H9 (cell line): Measurements from ENCODE around the gene UBE2Q1. TPM values are rescaled to one million over a fixed set of nuclear protein-coding genes. Genes with fewer than 3 reads are reported as not detected.

Experiments
- DNase-seq: peaks from one replicate; pipeline ENCODE4 v3.0.0-alpha.2; 2017
- H2AFZ ChIP-seq: one replicate; pipeline ENCODE4 v1.6.1; 2013; ENCODE audit warnings: mild to moderate bottlenecking, low read length, control low read depth, moderate library complexity
- H2AK5ac ChIP-seq: 2 replicates; pipeline ENCODE4 v1.6.1; 2013; ENCODE audit warnings: low read length, control low read depth, mixed read lengths; ENCODE audit not compliant: insufficient read length
- H2BK120ac ChIP-seq: one replicate; pipeline ENCODE4 v1.6.1; 2013; ENCODE audit warnings: low read depth, mild to moderate bottlenecking, low read length, control low read depth, inconsistent platforms; ENCODE audit not compliant: poor library complexity, severe bottlenecking
- H2BK12ac ChIP-seq: 2 replicates; pipeline ENCODE4 v1.6.1; 2013; ENCODE audit warnings: low read length, control low read depth, mixed read lengths, low read depth; ENCODE audit not compliant: insufficient read length
- H2BK15ac ChIP-seq: 2 replicates; pipeline ENCODE4 v1.6.1; 2013; ENCODE audit warnings: low read depth, low read length, control low read depth
- H2BK20ac ChIP-seq: one replicate; pipeline ENCODE4 v1.6.1; 2013; ENCODE audit warnings: low read depth, mild to moderate bottlenecking, low read length, control low read depth, inconsistent platforms; ENCODE audit not compliant: poor library complexity, severe bottlenecking
- H2BK5ac ChIP-seq: 2 replicates; pipeline ENCODE4 v1.6.1; 2013; ENCODE audit warnings: low read length, control low read depth, mixed read lengths; ENCODE audit not compliant: insufficient read length
- H3K14ac ChIP-seq: 2 replicates; pipeline ENCODE4 v1.6.1; 2013; ENCODE audit warnings: low read length, control low read depth; ENCODE audit not compliant: insufficient read depth
- H3K18ac ChIP-seq: 2 replicates; pipeline ENCODE4 v1.6.1; 2013; ENCODE audit warnings: low read depth, mild to moderate bottlenecking, mixed read lengths, low read length, control low read depth; ENCODE audit not compliant: insufficient read length
- H3K23ac ChIP-seq: 2 replicates; pipeline ENCODE4 v1.6.1; 2013; ENCODE audit warnings: low read length, control low read depth, mixed read lengths, low read depth; ENCODE audit not compliant: insufficient read length
- H3K23me2 ChIP-seq: 2 replicates; pipeline ENCODE4 v1.6.1; 2013; ENCODE audit warnings: low read depth, mild to moderate bottlenecking, mixed read lengths, low read length, control low read depth; ENCODE audit not compliant: insufficient read length, poor library complexity, severe bottlenecking
- H3K27ac ChIP-seq: 2 replicates; pipeline ENCODE4 v1.5.1; 2013; ENCODE audit warnings: low read length, control low read depth, mixed read lengths, low read depth; ENCODE audit not compliant: insufficient read length
- H3K27me3 ChIP-seq: 2 replicates; pipeline ENCODE4 v1.6.1; 2013; ENCODE audit warnings: low read length, control low read depth, inconsistent platforms; ENCODE audit not compliant: insufficient read depth
- H3K4ac ChIP-seq: 2 replicates; pipeline ENCODE4 v1.6.1; 2013; ENCODE audit warnings: low read depth, mild to moderate bottlenecking, control low read depth, inconsistent platforms, low read length, moderate library complexity
- H3K4me1 ChIP-seq: 2 replicates; pipeline ENCODE4 v1.6.1; 2013; ENCODE audit warnings: low read length, control low read depth, inconsistent platforms; ENCODE audit not compliant: insufficient read depth
- H3K4me2 ChIP-seq: 2 replicates; pipeline ENCODE4 v1.6.1; 2013; ENCODE audit warnings: low read length, control low read depth, mixed read lengths; ENCODE audit not compliant: insufficient read length, insufficient read depth
- H3K56ac ChIP-seq: 2 replicates; pipeline ENCODE4 v1.6.1; 2013; ENCODE audit warnings: low read depth, mild to moderate bottlenecking, mixed read lengths, low read length, control low read depth; ENCODE audit not compliant: insufficient read length
- H3K79me1 ChIP-seq: 2 replicates; pipeline ENCODE4 v1.6.1; 2013; ENCODE audit warnings: low read depth, mild to moderate bottlenecking, moderate library complexity, low read length, control low read depth, inconsistent platforms; ENCODE audit not compliant: insufficient read depth, poor library complexity, severe bottlenecking
- H3K79me2 ChIP-seq: 2 replicates; pipeline ENCODE4 v1.6.1; 2013; ENCODE audit warnings: low read length, control low read depth, inconsistent platforms; ENCODE audit not compliant: insufficient read depth
- H3K9ac ChIP-seq: 2 replicates; pipeline ENCODE4 v1.6.1; 2013; ENCODE audit warnings: low read length, control low read depth, mixed read lengths; ENCODE audit not compliant: insufficient read length; ENCODE audit errors: extremely low read depth
- H3K9me3 ChIP-seq: one replicate; pipeline ENCODE4 v1.6.1; 2013; ENCODE audit warnings: low read depth, low read length, inconsistent platforms; ENCODE audit not compliant: control insufficient read depth
- H3T11ph ChIP-seq: one replicate; pipeline ENCODE4 v1.6.1; 2013; ENCODE audit warnings: mild to moderate bottlenecking, low read length, control low read depth, inconsistent platforms
- H4K20me1 ChIP-seq: one replicate; pipeline ENCODE4 v1.6.1; 2013; ENCODE audit not compliant: control insufficient read depth, insufficient read length, insufficient read depth
- H4K5ac ChIP-seq: 2 replicates; pipeline ENCODE4 v1.6.1; 2013; ENCODE audit warnings: low read depth, mild to moderate bottlenecking, mixed read lengths, low read length, control low read depth; ENCODE audit not compliant: insufficient read length
- H4K8ac ChIP-seq: replicated peaks from 2 replicates; pipeline ENCODE4 v1.6.1; 2013; ENCODE audit warnings: low read length, control low read depth, mixed read lengths, low read depth; ENCODE audit not compliant: insufficient read length
- H4K91ac ChIP-seq: 2 replicates; pipeline ENCODE4 v1.6.1; 2013; ENCODE audit warnings: low read depth, mild to moderate bottlenecking, moderate library complexity, mixed read lengths, low read length, control low read depth; ENCODE audit not compliant: insufficient read length
- H3K27ac Mint-ChIP-seq, 3 experiments: 2 replicates in 2 of 3; 3 replicates in 1 of 3; pipeline ENCODE4 v1.8.0; 2020 to 2021; ENCODE audit warnings: mixed read lengths in 3 of 3, mild to moderate bottlenecking in 1 of 3, moderate library complexity in 1 of 3
- H3K27me3 Mint-ChIP-seq: 2 replicates; pipeline ENCODE4 v1.8.0; 2021; ENCODE audit warnings: low read depth, mild to moderate bottlenecking, moderate library complexity, mixed read lengths
- H3K36me3 Mint-ChIP-seq, 3 experiments: 2 replicates in 2 of 3; 3 replicates in 1 of 3; pipeline ENCODE4 v1.8.0; 2020 to 2021; ENCODE audit warnings: low read depth in 3 of 3, mixed read lengths in 3 of 3; ENCODE audit not compliant: insufficient read depth in 1 of 3
- H3K4me1 Mint-ChIP-seq, 2 experiments: 2 replicates each; pipeline ENCODE4 v1.8.0; 2020; ENCODE audit warnings: mixed read lengths in 2 of 2
- H3K4me3 Mint-ChIP-seq, 2 experiments: 2 replicates in 1 of 2; 3 replicates in 1 of 2; pipeline ENCODE4 v1.8.0; 2020 to 2021; ENCODE audit warnings: mild to moderate bottlenecking in 2 of 2, mixed read lengths in 2 of 2, moderate library complexity in 1 of 2
- H3K9me3 Mint-ChIP-seq, 2 experiments: 2 replicates in 1 of 2; 3 replicates in 1 of 2; pipeline ENCODE4 v1.8.0; 2020; ENCODE audit warnings: mild to moderate bottlenecking in 2 of 2, mixed read lengths in 2 of 2, moderate library complexity in 1 of 2
- WGBS: extraction: QIAGEN DNeasy Blood & Tissue Kit; methylation state at CpG from one replicate; pipeline ENCODE4 v1.1.7; 2013; ENCODE audit warnings: missing lambda C conversion rate, low lambda C conversion rate, mixed read lengths; ENCODE audit not compliant: insufficient read length; ENCODE audit errors: extremely low coverage; 5-methylcytosine and 5-hydroxymethylcytosine counted together
- total RNA-seq: library from RNA; stranded (reverse); gene quantifications from 2 replicates; pipeline ENCODE4 v1.2.1, GENCODE V29; 2021
- TF ChIP-seq, protein P1 (sequence below): fragments of 200-600 bp; sonication (generic); conservative IDR thresholded peaks from 3 replicates; pipeline ENCODE4 v1.8.0; 2021; ENCODE audit warnings: antibody characterized with exemption, mild to moderate bottlenecking

The UBE2Q1 gene
- total RNA-seq, 1 experiment from 2014 or later = 108 TPM

DNA sequence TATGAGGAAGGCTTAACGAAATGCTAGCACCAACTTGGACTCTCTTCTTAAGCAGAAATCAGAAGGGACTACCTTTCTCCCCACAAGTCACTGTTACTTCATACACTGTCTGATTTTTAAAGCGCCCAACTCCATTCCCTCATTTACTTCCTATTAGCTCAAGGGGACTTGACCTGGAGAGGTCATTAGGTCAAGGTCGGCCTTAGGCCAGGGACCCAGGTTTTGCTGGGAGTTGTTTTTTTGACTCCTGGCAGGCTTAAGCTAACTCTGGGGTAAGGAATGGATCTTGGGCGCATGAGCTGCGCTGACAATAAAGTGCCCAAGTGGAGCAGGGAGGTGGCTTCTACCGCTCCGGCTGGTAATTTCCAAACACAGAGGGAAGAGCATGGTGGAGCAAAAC, 32.7 kb upstream of the UBE2Q1 start:
- Histone ChIP-seq H2AK5ac (no peak overlapping the region), H3K79me1 (no peaks in the 10 kb centered on the region), H3K14ac (no peak overlapping the region), H2BK20ac (no peak overlapping the region), H3K23ac (no peak overlapping the region), H3K23me2 (no peaks in the 10 kb centered on the region), H3K27ac (no peak overlapping the region), H2BK5ac (no peak overlapping the region), H2BK15ac (no peak overlapping the region), H4K8ac (no peak overlapping the region), H4K5ac (no peak overlapping the region), H3K56ac (no peak overlapping the region), H3K27me3 (no peaks in the 10 kb centered on the region), H3K4me2 (no peak overlapping the region), H3K9me3 (no peaks in the 10 kb centered on the region), H2AFZ (no peak overlapping the region), H3K18ac (no peak overlapping the region), H4K91ac (no peak overlapping the region), H2BK12ac (no peak overlapping the region), H3T11ph (no peak overlapping the region), H3K79me2 (no peaks in the 10 kb centered on the region), H3K4me1 (no peaks in the 10 kb centered on the region), H3K4ac (no peak overlapping the region), H4K20me1 (peaks cover 3% of the 10 kb centered on the region), H2BK120ac (no peak overlapping the region), H3K9ac (no peak overlapping the region)
- Mint-ChIP-seq H3K4me1 (no peaks in the 10 kb centered on the region), H3K27ac (no peak overlapping the region), H3K4me3 (no peak overlapping the region), H3K9me3 (no peaks in the 10 kb centered on the region), H3K36me3 (peaks cover 52 to 93% (median 86%) of the 10 kb centered on the region in 3 experiments; a peak in 6 of 7 replicates), H3K27me3 (no peaks in the 10 kb centered on the region)
- no CpG with 5 or more reads among the region's 7 CpGs for WGBS
- TF ChIP-seq, protein P1, sequence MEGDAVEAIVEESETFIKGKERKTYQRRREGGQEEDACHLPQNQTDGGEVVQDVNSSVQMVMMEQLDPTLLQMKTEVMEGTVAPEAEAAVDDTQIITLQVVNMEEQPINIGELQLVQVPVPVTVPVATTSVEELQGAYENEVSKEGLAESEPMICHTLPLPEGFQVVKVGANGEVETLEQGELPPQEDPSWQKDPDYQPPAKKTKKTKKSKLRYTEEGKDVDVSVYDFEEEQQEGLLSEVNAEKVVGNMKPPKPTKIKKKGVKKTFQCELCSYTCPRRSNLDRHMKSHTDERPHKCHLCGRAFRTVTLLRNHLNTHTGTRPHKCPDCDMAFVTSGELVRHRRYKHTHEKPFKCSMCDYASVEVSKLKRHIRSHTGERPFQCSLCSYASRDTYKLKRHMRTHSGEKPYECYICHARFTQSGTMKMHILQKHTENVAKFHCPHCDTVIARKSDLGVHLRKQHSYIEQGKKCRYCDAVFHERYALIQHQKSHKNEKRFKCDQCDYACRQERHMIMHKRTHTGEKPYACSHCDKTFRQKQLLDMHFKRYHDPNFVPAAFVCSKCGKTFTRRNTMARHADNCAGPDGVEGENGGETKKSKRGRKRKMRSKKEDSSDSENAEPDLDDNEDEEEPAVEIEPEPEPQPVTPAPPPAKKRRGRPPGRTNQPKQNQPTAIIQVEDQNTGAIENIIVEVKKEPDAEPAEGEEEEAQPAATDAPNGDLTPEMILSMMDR = no peak
- DNase-seq = no peak
